Fibroblast of lung (primary cell): Measurements from ENCODE around the gene PAN2. TPM values are rescaled to one million over a fixed set of nuclear protein-coding genes. Genes with fewer than 3 reads are reported as not detected.

ENCODE experiments used
- DNase-seq, 2 donors: peaks; one replicate each; pipeline versions ENCODE4 v3.0.0 to v3.0.0-alpha.2; 2010; ENCODE audit warnings: low read depth in 2 of 2
- H2AFZ ChIP-seq: 2 replicates; pipeline ENCODE4 v1.5.1; 2012; ENCODE audit warnings: low read length, control low read depth, inconsistent platforms
- H3K27ac ChIP-seq: 2 replicates; pipeline ENCODE4 v1.5.1; 2011; ENCODE audit warnings: low read length, control low read depth; ENCODE audit not compliant: insufficient read depth
- H3K27me3 ChIP-seq: 2 replicates; pipeline ENCODE4 v1.5.1; 2011; ENCODE audit warnings: mild to moderate bottlenecking, low read length; ENCODE audit not compliant: control insufficient read depth, insufficient read depth
- H3K36me3 ChIP-seq: 2 replicates; pipeline ENCODE4 v1.5.1; 2011; ENCODE audit warnings: low read length; ENCODE audit not compliant: control insufficient read depth, insufficient read depth
- H3K4me1 ChIP-seq: 2 replicates; pipeline ENCODE4 v1.5.1; 2011; ENCODE audit warnings: low read length; ENCODE audit not compliant: control insufficient read depth, insufficient read depth; ENCODE audit errors: extremely low read depth
- H3K4me2 ChIP-seq: 2 replicates; pipeline ENCODE4 v1.5.1; 2011; ENCODE audit warnings: low read length, control low read depth; ENCODE audit not compliant: insufficient read depth; ENCODE audit errors: extremely low read depth
- H3K4me3 ChIP-seq, 4 experiments: fragments of 200-600 bp in 1 of 4; sonication (generic) in 1 of 4; replicated peaks in 1 of 4; 2 replicates each; pipeline ENCODE4 v1.5.1; 2011 to 2016; ENCODE audit warnings: low read length in 4 of 4, low read depth in 3 of 4, mild to moderate bottlenecking in 3 of 4, control low read depth in 2 of 4, inconsistent platforms in 1 of 4, mixed read lengths in 1 of 4; ENCODE audit not compliant: insufficient read depth in 1 of 4; ENCODE audit errors: control extremely low read depth in 1 of 4
- H3K79me2 ChIP-seq: 2 replicates; pipeline ENCODE4 v1.5.1; 2012; ENCODE audit warnings: mild to moderate bottlenecking, low read length, inconsistent platforms; ENCODE audit not compliant: control insufficient read depth, insufficient read depth
- H3K9ac ChIP-seq: 2 replicates; pipeline ENCODE4 v1.5.1; 2011; ENCODE audit warnings: mild to moderate bottlenecking, low read length, control low read depth; ENCODE audit not compliant: insufficient read depth
- H3K9me3 ChIP-seq: 2 replicates; pipeline ENCODE4 v1.5.1; 2012; ENCODE audit warnings: low read depth, low read length; ENCODE audit not compliant: control insufficient read depth, insufficient read depth
- H4K20me1 ChIP-seq: 2 replicates; pipeline ENCODE4 v1.5.1; 2011; ENCODE audit warnings: low read length; ENCODE audit not compliant: control insufficient read depth, insufficient read depth; ENCODE audit errors: extremely low read depth
- EZH2 ChIP-seq: IDR thresholded peaks from 2 replicates; pipeline ENCODE4 v1.5.1; 2012; ENCODE audit warnings: low read length, control low read depth, mild to moderate bottlenecking; ENCODE audit errors: missing control alignments
- polyA plus RNA-seq, 2 donors: library from polyadenylated mRNA; depleted of rRNA in 1 of 2; stranded (reverse) in 1 of 2; unstranded in 1 of 2; fragments of >200 nt; gene quantifications; 2 replicates each; pipeline ENCODE4 v1.2.1, GENCODE V29; 2011 to 2012; ENCODE audit warnings: missing spikeins in 1 of 2
- total RNA-seq: library from RNA; depleted of rRNA; stranded (reverse); fragments of >200 nt; gene quantifications from 2 replicates; pipeline ENCODE4 v1.2.1, GENCODE V29; 2014
- TF ChIP-seq, protein P1 (sequence below), 2 donors: IDR thresholded peaks in 1 of 2; conservative IDR thresholded peaks in 1 of 2; 1 replicate in 1 of 2; 2 replicates in 1 of 2; pipeline ENCODE4 v1.5.1; 2011 to 2012; ENCODE audit warnings: low read length in 2 of 2, control low read depth in 1 of 2, inconsistent platforms in 1 of 2, low read depth in 1 of 2, mild to moderate bottlenecking in 1 of 2

The PAN2 gene
- total and polyA plus RNA-seq, 2 donors (not counting 1 experiment from before 2014, with no cell fraction given): 17.3 to 25.9 TPM

DNA sequence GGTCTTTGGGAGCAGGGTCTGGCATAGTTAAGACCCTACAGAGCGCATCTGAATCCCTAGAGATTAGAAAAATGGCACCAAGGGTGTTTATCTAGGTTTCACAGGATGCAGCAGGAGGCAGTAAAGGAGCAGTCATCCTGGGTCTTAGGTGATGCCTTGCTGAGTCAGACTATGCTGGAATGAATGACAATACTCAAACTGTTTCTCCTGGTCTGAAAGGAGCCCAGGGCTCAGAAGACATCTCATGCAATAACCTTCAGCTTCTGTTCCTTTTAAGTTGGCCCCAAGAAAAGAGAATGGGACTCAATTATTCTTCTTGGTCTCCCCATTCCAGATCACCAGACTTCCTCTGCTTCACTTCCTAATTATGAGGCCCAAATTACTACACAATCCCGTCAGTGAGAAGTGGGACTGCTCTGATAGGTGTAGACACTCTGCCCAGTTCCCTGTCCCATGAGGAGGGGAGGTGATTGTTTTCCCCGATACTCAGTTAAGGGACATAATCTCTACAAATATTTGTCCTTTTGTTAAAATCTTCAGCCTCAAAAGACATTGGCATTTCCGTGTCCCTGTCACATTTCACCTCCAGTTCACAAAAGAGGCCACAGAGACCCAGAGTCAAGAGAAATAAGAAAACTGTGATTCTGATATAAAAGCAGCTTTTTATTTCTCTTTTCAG is 43.6 kb upstream of the PAN2 start:
- no peaks in the 10 kb centered on the region for H3K4me1 ChIP-seq
- no peak overlapping the region for H2AFZ ChIP-seq
- no peak for TF ChIP-seq EZH2
- H3K4me3 ChIP-seq: no peak overlapping the region
- no peaks in the 10 kb centered on the region for H3K9me3 ChIP-seq
- no peaks in the 10 kb centered on the region for H3K79me2 ChIP-seq
- peak in 1 of 2 donors; percentile 4 for DNase-seq
- no peaks in the 10 kb centered on the region for H3K36me3 ChIP-seq
- H4K20me1 ChIP-seq: no peaks in the 10 kb centered on the region
- H3K27me3 ChIP-seq: no peaks in the 10 kb centered on the region
- H3K27ac ChIP-seq: no peak overlapping the region
- no peak overlapping the region for H3K4me2 ChIP-seq
- no peak overlapping the region for H3K9ac ChIP-seq

DNA sequence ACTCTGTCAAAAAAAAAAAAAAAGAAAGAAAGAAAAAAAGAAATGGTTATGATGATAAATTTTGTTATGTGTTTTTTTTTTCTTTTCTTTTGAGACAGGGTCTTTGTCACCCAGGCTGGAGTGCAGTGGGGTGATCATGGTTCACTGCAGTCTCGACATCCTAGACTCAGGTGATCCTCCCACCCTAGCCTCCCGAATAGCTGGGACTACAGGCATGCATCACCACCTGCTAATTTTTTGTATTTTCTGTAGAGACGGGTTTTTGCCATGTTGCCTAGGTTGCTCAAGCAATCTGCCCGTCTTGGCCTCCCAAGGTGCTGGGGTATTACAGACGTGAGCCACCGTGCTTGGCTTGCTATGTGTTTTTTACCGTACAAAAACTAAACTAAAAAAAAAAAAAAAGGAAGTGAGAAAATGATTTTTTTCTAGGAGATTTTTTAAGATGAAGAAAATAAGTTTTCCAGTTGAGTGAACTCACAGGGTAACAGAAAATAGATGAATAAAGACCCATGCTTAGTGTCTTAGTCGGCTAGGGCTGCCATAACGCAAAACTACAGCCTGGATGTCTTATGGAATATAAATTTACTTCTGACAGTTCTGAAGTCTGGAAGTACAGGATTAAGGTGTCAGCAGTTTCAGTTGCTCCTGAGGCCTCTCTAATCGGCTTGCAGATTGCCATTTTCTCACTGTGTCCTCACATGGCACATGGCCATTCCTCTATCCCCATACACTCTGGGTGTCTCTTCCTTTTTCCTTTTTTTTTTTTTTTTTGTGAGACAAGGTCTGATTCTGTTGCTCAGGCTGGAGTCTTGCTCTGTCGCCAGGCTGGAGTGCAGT is 42.0 kb upstream of the PAN2 start:
- Histone ChIP-seq H2AFZ (no peak overlapping the region), H3K27ac (no peak overlapping the region), H4K20me1 (no peaks in the 10 kb centered on the region), H3K4me1 (no peaks in the 10 kb centered on the region), H3K27me3 (no peaks in the 10 kb centered on the region), H3K4me2 (no peak overlapping the region), H3K4me3 (no peak overlapping the region), H3K9ac (no peak overlapping the region), H3K36me3 (no peaks in the 10 kb centered on the region), H3K79me2 (no peaks in the 10 kb centered on the region), H3K9me3 (no peaks in the 10 kb centered on the region)
- no peak for TF ChIP-seq EZH2
- TF ChIP-seq, protein P1, sequence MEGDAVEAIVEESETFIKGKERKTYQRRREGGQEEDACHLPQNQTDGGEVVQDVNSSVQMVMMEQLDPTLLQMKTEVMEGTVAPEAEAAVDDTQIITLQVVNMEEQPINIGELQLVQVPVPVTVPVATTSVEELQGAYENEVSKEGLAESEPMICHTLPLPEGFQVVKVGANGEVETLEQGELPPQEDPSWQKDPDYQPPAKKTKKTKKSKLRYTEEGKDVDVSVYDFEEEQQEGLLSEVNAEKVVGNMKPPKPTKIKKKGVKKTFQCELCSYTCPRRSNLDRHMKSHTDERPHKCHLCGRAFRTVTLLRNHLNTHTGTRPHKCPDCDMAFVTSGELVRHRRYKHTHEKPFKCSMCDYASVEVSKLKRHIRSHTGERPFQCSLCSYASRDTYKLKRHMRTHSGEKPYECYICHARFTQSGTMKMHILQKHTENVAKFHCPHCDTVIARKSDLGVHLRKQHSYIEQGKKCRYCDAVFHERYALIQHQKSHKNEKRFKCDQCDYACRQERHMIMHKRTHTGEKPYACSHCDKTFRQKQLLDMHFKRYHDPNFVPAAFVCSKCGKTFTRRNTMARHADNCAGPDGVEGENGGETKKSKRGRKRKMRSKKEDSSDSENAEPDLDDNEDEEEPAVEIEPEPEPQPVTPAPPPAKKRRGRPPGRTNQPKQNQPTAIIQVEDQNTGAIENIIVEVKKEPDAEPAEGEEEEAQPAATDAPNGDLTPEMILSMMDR (conservative IDR thresholded peaks at IDR 0.05 in 1 of 2, IDR thresholded peaks at IDR 0.05 in 1 of 2; ENCODE audit: low read depth in 1 of 2, low read length in 2 of 2): no peak
- no peak for DNase-seq

DNA sequence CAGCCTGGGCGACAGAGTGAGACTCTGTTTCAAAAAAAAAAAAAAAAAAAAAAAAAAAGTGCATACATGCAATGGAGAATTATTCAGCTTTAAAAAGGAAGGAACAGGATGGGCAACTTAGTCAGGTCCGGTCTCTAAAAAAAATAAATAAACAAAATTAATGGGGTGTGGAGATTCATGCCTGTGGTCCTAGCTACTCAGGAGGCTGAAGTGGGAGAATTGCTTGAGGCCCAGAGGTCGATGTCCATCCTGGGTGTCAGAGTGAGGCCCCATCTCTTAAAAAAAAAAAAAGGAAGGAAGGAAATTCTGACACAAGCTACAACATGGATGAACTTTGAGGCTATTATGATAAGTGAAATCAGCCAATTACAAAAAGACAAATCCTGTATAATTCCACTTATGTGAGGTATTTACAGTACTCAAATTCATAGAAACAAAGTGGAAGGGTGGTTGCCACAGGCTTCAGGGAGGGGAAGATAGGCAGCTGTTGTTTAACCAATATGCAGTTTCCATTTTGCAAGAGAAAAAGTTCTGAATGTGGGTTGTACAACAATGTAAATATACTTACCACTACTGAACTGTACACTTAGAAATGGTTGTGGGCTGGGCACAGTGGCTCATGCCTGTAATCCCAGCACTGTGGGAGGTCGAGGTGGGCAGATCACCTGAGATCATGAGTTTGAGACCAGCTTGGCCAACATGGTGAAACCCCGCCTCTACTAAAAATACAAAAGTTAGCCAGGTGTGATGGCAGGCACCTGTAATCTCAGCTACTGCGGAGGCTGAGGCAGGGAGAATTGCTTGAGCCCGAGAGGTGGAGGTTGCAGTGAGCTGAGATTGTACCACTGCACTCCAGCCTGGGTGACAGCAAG is 41.2 kb upstream of the PAN2 start:
- no peak for DNase-seq
- H3K9ac ChIP-seq: no peak overlapping the region
- H4K20me1 ChIP-seq: no peaks in the 10 kb centered on the region
- H3K9me3 ChIP-seq: no peaks in the 10 kb centered on the region
- no peak overlapping the region for H3K4me3 ChIP-seq
- no peak for TF ChIP-seq EZH2
- TF ChIP-seq, protein P1 (conservative IDR thresholded peaks at IDR 0.05 in 1 of 2, IDR thresholded peaks at IDR 0.05 in 1 of 2; ENCODE audit: low read depth in 1 of 2, low read length in 2 of 2): no peak
- H3K4me1 ChIP-seq: no peaks in the 10 kb centered on the region
- no peaks in the 10 kb centered on the region for H3K36me3 ChIP-seq
- no peak overlapping the region for H3K27ac ChIP-seq
- H3K4me2 ChIP-seq: no peak overlapping the region
- no peaks in the 10 kb centered on the region for H3K79me2 ChIP-seq
- no peak overlapping the region for H2AFZ ChIP-seq
- no peaks in the 10 kb centered on the region for H3K27me3 ChIP-seq
